ENCODE data around the gene RGL4. TPM values are rescaled to one million over a fixed set of nuclear protein-coding genes. Genes with fewer than 3 reads are reported as not detected.

The RGL4 gene
- total RNA-seq, 4 donors from 2014 or later, result 0.27 TPM; not detected in 3

GRCh38 chr22:23677701-23677995 lies 13.2 kb upstream of the RGL4 start:
- WGBS, 2 donors (ENCODE audit: low coverage in 1 of 2), result 92% methylated on average over 6 of the region's 6 CpGs; no CpG with 5 or more reads in 1 of the 2 donors
- ATAC-seq, result no peak

GRCh38 chr22:23678133-23678532 lies 12.7 kb upstream of the RGL4 start:
- ATAC-seq, result no peak
- H3K27ac ChIP-seq, result no peak overlapping the region
- TF ChIP-seq CTCF (IDR thresholded peaks at IDR 0.05) (no peak), POLR2A (IDR thresholded peaks at IDR 0.05) (no peak), POLR2AphosphoS5 (IDR thresholded peaks at IDR 0.05) (no peak), EP300 (IDR thresholded peaks at IDR 0.05) (no peak)
- peaks cover 0 to 37% of the 10 kb centered on the region in 2 donors for H3K36me3 ChIP-seq
- no peak overlapping the region for H3K4me3 ChIP-seq
- peaks cover 0 to 7% (median 0%) of the 10 kb centered on the region in 3 donors for H3K4me1 ChIP-seq
- no peaks in the 10 kb centered on the region for H3K9me3 ChIP-seq
- WGBS, 2 donors (ENCODE audit: low coverage in 1 of 2), result 76 to 100% methylated on average over 1 to 6 of the region's 6 CpGs
- no peaks in the 10 kb centered on the region for H3K27me3 ChIP-seq

More at GRCh38 chr22:23677701-23677995, 13.2 kb upstream of the RGL4 start:
- no peaks in the 10 kb centered on the region for H3K27me3 ChIP-seq
- no peak for TF ChIP-seq EP300 (IDR thresholded peaks at IDR 0.05)
- TF ChIP-seq POLR2AphosphoS5 (IDR thresholded peaks at IDR 0.05), result no peak
- TF ChIP-seq CTCF (IDR thresholded peaks at IDR 0.05), result no peak
- TF ChIP-seq POLR2A (IDR thresholded peaks at IDR 0.05), result no peak
- H3K27ac ChIP-seq, result no peak overlapping the region
- H3K9me3 ChIP-seq, result no peaks in the 10 kb centered on the region
- H3K4me3 ChIP-seq, result no peak overlapping the region
- H3K36me3 ChIP-seq, result peaks cover 0 to 32% of the 10 kb centered on the region in 2 donors
- peaks cover 0 to 7% (median 0%) of the 10 kb centered on the region in 3 donors for H3K4me1 ChIP-seq

GRCh38 chr22:23681026-23681809 lies 9.6 kb upstream of the RGL4 start:
- no peak for ATAC-seq
- Histone ChIP-seq H3K9me3 (no peaks in the 10 kb centered on the region), H3K27me3 (no peaks in the 10 kb centered on the region), H3K4me3 (no peak overlapping the region), H3K4me1 (peaks cover 0 to 25% (median 12%) of the 10 kb centered on the region in 3 donors), H3K36me3 (peaks cover 0 to 39% of the 10 kb centered on the region in 2 donors), H3K27ac (no peak overlapping the region)
- no peak for TF ChIP-seq CTCF (IDR thresholded peaks at IDR 0.05)
- no peak for TF ChIP-seq POLR2A (IDR thresholded peaks at IDR 0.05)
- no peak for TF ChIP-seq EP300 (IDR thresholded peaks at IDR 0.05)
- TF ChIP-seq POLR2AphosphoS5 (IDR thresholded peaks at IDR 0.05), result no peak
- 100% methylated on average over 2 of the region's 5 CpGs; no CpG with 5 or more reads in 1 of the 2 donors for WGBS, 2 donors (ENCODE audit: low coverage in 1 of 2)

- Histone ChIP-seq H3K36me3 (peaks cover 0 to 36% of the 10 kb centered on the region in 2 donors), H3K27me3 (no peaks in the 10 kb centered on the region), H3K4me1 (peaks cover 0 to 33% (median 13%) of the 10 kb centered on the region in 3 donors), H3K9me3 (no peaks in the 10 kb centered on the region), H3K4me3 (no peak overlapping the region), H3K27ac (no peak overlapping the region)
- 42 to 46% methylated on average over 5 of the region's 5 CpGs for WGBS, 2 donors (ENCODE audit: low coverage in 1 of 2)
- TF ChIP-seq POLR2AphosphoS5 (IDR thresholded peaks at IDR 0.05) (no peak), EP300 (IDR thresholded peaks at IDR 0.05) (no peak)
- ATAC-seq, result no peak
Observed at GRCh38 chr22:23682077-23682476, 8.7 kb upstream of the RGL4 start.

GRCh38 chr22:23682827-23683355 lies 7.9 kb upstream of the RGL4 start:
- H3K27me3 ChIP-seq, result no peaks in the 10 kb centered on the region
- TF ChIP-seq POLR2A (IDR thresholded peaks at IDR 0.05), result no peak
- TF ChIP-seq POLR2AphosphoS5 (IDR thresholded peaks at IDR 0.05), result no peak
- TF ChIP-seq EP300 (IDR thresholded peaks at IDR 0.05), result no peak
- TF ChIP-seq CTCF (IDR thresholded peaks at IDR 0.05), result no peak
- no peak overlapping the region for H3K27ac ChIP-seq
- ATAC-seq, result no peak
- H3K36me3 ChIP-seq, result peaks cover 0 to 32% of the 10 kb centered on the region in 2 donors
- H3K4me3 ChIP-seq, result no peak overlapping the region
- peaks cover 0 to 33% (median 13%) of the 10 kb centered on the region in 3 donors for H3K4me1 ChIP-seq
- H3K9me3 ChIP-seq, result no peaks in the 10 kb centered on the region
- WGBS, 2 donors (ENCODE audit: low coverage in 1 of 2), result 69 to 72% methylated on average over 3 of the region's 4 CpGs
